ENCODE data around the gene SBF2.

The SBF2 gene

DNA sequence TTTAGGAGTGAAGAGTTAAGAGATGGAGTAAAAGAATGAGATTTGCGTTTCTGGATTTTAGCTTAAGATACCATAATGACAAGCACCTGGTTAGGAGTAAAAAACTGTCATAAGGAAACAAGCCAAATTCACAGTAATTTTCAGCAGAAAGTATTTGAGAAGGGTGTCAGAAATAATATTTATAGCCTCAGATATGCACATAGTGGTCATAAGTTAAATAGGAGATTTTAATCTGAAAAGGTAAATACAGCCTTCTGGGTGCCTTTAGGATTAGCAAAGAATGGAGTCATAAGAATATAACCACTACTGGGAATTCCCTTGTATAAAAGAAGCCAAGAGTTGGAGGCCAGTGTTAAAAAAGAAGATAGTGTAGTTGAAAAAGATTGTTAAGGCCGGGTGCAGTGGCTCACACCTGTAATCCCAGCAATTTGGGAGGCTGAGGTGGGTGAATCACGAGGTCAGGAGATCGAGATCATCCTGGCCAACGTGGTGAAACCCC, 470.1 kb downstream of the SBF2 start:
- Histone ChIP-seq H3K36me3 (ENCODE audit: insufficient read depth) (no peaks in the 10 kb centered on the region), H3K4me3 (IDR thresholded peaks at IDR 0.05; ENCODE audit: insufficient read depth, low read depth, low read length) (no peak overlapping the region), H3K4me1 (ENCODE audit: low read depth, poor library complexity, severe bottlenecking) (no peaks in the 10 kb centered on the region), H4K20me1 (ENCODE audit: insufficient read depth) (no peaks in the 10 kb centered on the region), H3K27ac (no peak overlapping the region), H3K9ac (no peak overlapping the region), H3K27me3 (ENCODE audit: insufficient read depth, low read depth) (no peaks in the 10 kb centered on the region), H2AFZ (ENCODE audit: low read depth) (no peak overlapping the region), H3K4me2 (no peak overlapping the region), H3K79me2 (ENCODE audit: insufficient read depth, low read depth) (no peaks in the 10 kb centered on the region)
- no peak for TF ChIP-seq CTCF (conservative IDR thresholded peaks at IDR 0.05; ENCODE audit: low read depth, low read length)

DNA sequence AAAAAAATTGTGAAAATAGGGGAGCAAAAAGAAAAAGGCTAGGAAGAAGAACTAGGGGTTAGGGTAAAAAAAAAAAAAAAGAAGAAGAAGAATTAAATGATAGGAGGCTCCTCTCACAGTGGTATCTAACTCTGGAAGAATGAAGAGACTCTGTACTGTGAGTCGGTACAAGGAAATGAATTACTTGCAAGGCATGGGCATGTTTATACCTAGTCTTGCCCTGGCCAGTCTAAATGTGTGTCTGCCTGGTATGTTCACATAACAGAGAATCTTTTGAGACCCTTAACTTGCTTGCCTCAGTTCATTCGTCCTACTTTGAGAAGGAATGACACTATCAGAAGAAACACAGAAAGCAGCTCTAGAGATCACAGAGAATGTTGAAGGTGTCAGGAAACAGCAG, 470.6 kb downstream of the SBF2 start:
- H4K20me1 ChIP-seq (ENCODE audit: insufficient read depth), result no peaks in the 10 kb centered on the region
- no peaks in the 10 kb centered on the region for H3K36me3 ChIP-seq (ENCODE audit: insufficient read depth)
- H3K4me1 ChIP-seq (ENCODE audit: low read depth, poor library complexity, severe bottlenecking), result no peaks in the 10 kb centered on the region
- no peaks in the 10 kb centered on the region for H3K27me3 ChIP-seq (ENCODE audit: insufficient read depth, low read depth)
- no peak overlapping the region for H2AFZ ChIP-seq (ENCODE audit: low read depth)
- H3K27ac ChIP-seq, result no peak overlapping the region
- H3K4me3 ChIP-seq (IDR thresholded peaks at IDR 0.05; ENCODE audit: insufficient read depth, low read depth, low read length), result no peak overlapping the region
- TF ChIP-seq CTCF (conservative IDR thresholded peaks at IDR 0.05; ENCODE audit: low read depth, low read length), result no peak
- no peak overlapping the region for H3K4me2 ChIP-seq
- no peaks in the 10 kb centered on the region for H3K79me2 ChIP-seq (ENCODE audit: insufficient read depth, low read depth)
- H3K9ac ChIP-seq, result no peak overlapping the region

DNA sequence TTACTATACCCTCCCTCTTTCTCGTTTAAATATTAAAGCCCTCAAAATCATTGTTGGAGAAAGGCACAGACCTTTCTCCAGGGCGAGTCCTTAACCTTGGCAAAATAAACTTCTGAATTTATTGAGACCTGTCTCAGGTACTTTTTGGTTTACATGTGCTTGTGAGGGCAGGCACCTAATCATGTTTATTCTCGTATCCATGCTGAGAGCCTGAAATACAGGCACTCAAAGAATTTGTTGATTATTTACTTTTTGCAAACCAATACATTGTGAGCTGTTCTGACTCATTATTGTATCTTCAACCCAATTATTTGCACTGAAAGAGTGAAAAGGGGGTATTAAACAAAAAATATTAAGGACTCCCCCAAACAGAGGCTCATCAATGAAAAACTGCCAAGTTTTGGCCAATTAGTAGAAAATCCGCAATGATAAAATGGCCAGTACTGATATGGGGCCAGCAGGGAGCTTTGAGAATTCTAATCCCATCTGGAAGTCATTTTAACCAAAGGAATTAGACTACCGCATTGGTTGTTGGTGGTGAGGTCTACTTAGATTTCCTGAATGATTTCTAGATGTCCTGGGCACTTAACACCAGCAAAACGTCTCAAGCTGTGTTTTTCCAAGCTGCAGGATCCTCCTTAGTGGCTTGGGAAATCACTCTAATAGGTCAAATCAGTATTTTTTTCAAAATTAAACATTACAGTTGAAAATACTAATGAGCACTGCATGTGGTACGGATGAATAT, 472.8 kb downstream of the SBF2 start:
- no peak for TF ChIP-seq CTCF (conservative IDR thresholded peaks at IDR 0.05; ENCODE audit: low read depth, low read length)
- H3K4me3 ChIP-seq (IDR thresholded peaks at IDR 0.05; ENCODE audit: insufficient read depth, low read depth, low read length), result no peak overlapping the region

GRCh38 chr11:9820260-9820659, 473.8 kb downstream of the SBF2 start:
- H3K9ac ChIP-seq, result no peak overlapping the region
- no peak overlapping the region for H2AFZ ChIP-seq (ENCODE audit: low read depth)
- H3K4me1 ChIP-seq (ENCODE audit: low read depth, poor library complexity, severe bottlenecking), result no peaks in the 10 kb centered on the region
- TF ChIP-seq CTCF (conservative IDR thresholded peaks at IDR 0.05; ENCODE audit: low read depth, low read length), result no peak
- H3K79me2 ChIP-seq (ENCODE audit: insufficient read depth, low read depth), result no peaks in the 10 kb centered on the region
- no peaks in the 10 kb centered on the region for H3K36me3 ChIP-seq (ENCODE audit: insufficient read depth)
- H3K27ac ChIP-seq, result no peak overlapping the region
- no peaks in the 10 kb centered on the region for H4K20me1 ChIP-seq (ENCODE audit: insufficient read depth)
- H3K4me2 ChIP-seq, result no peak overlapping the region
- H3K27me3 ChIP-seq (ENCODE audit: insufficient read depth, low read depth), result no peaks in the 10 kb centered on the region
- no peak overlapping the region for H3K4me3 ChIP-seq (IDR thresholded peaks at IDR 0.05; ENCODE audit: insufficient read depth, low read depth, low read length)

More for the DNA sequence above, 472.8 kb downstream of the SBF2 start:
- Histone ChIP-seq H2AFZ (ENCODE audit: low read depth) (no peak overlapping the region), H3K27me3 (ENCODE audit: insufficient read depth, low read depth) (no peaks in the 10 kb centered on the region), H3K79me2 (ENCODE audit: insufficient read depth, low read depth) (no peaks in the 10 kb centered on the region), H3K27ac (no peak overlapping the region), H3K9ac (no peak overlapping the region), H3K36me3 (ENCODE audit: insufficient read depth) (no peaks in the 10 kb centered on the region), H4K20me1 (ENCODE audit: insufficient read depth) (no peaks in the 10 kb centered on the region), H3K4me2 (no peak overlapping the region), H3K4me1 (ENCODE audit: low read depth, poor library complexity, severe bottlenecking) (no peaks in the 10 kb centered on the region)

Measured in KMS-11 (cell line).